Measurements from ENCODE around the gene SEPHS1. TPM values are rescaled to one million over a fixed set of nuclear protein-coding genes. Genes with fewer than 3 reads are reported as not detected.

SEPHS1 gene
- polyA plus RNA-seq, 1 of the 3 experiments (the other 2 are of a cell fraction): 64.8 TPM

GRCh38 chr10:13328126-13328525, 20.0 kb downstream of the SEPHS1 start:
- CTCF ChIA-PET: no interaction called here

GRCh38 chr10:13327534-13327933, 20.6 kb downstream of the SEPHS1 start:
- H4K20me1 ChIP-seq (ENCODE audit: insufficient read depth): no peaks in the 10 kb centered on the region

More at GRCh38 chr10:13328126-13328525, 20.0 kb downstream of the SEPHS1 start:
- H3K36me3 ChIP-seq (replicated peaks in 1 of 2; ENCODE audit: control insufficient read depth in 1 of 2, insufficient read depth in 2 of 2, low read length in 1 of 2): peaks cover 51 to 64% of the 10 kb centered on the region in 2 experiments
- H3K9me2 ChIP-seq: no peaks in the 10 kb centered on the region
- H3K79me2 ChIP-seq (ENCODE audit: insufficient read depth): no peaks in the 10 kb centered on the region
- WGBS (ENCODE audit: low lambda C conversion rate): 98% methylated on average over 5 of the region's 5 CpGs
- POLR2A ChIA-PET: no interaction called here
- H4K20me1 ChIP-seq (ENCODE audit: insufficient read depth): no peaks in the 10 kb centered on the region
- no peaks in the 10 kb centered on the region for H3K27me3 ChIP-seq (ENCODE audit: insufficient read depth)
- no peak overlapping the region for H2AFZ ChIP-seq (ENCODE audit: low read depth)
- no peaks in the 10 kb centered on the region for H3K4me1 ChIP-seq (ENCODE audit: control insufficient read depth in 1 of 2, insufficient read depth in 2 of 2, low read depth in 1 of 2, low read length in 1 of 2)
- H3K9ac ChIP-seq: no peak overlapping the region
- H3K4me3 ChIP-seq (ENCODE audit: low read depth in 2 of 2, low read length in 1 of 2): no peak overlapping the region
- TF ChIP-seq MXI1 (IDR thresholded peaks at IDR 0.05; ENCODE audit: low read depth, low read length): no peak
- no peak for TF ChIP-seq POLR2AphosphoS5 (IDR thresholded peaks at IDR 0.05; ENCODE audit: low read depth, low read length)
- no peak overlapping the region for H3K27ac ChIP-seq (ENCODE audit: low read depth in 2 of 2, low read length in 1 of 2)
- H3K4me2 ChIP-seq: no peak overlapping the region
- DNase-seq: no peak
- no peaks in the 10 kb centered on the region for H3F3A ChIP-seq (replicated peaks; ENCODE audit: insufficient read depth)
- H3K9me3 ChIP-seq: no peaks in the 10 kb centered on the region

More at GRCh38 chr10:13327534-13327933, 20.6 kb downstream of the SEPHS1 start:
- peaks cover 57 to 60% of the 10 kb centered on the region in 2 experiments for H3K36me3 ChIP-seq (replicated peaks in 1 of 2; ENCODE audit: control insufficient read depth in 1 of 2, insufficient read depth in 2 of 2, low read length in 1 of 2)
- WGBS (ENCODE audit: low lambda C conversion rate): 92% methylated on average over 3 of the region's 3 CpGs
- H2AFZ ChIP-seq (ENCODE audit: low read depth): no peak overlapping the region
- POLR2A ChIA-PET: no interaction called here
- no peaks in the 10 kb centered on the region for H3K27me3 ChIP-seq (ENCODE audit: insufficient read depth)
- no peaks in the 10 kb centered on the region for H3K4me1 ChIP-seq (ENCODE audit: control insufficient read depth in 1 of 2, insufficient read depth in 2 of 2, low read depth in 1 of 2, low read length in 1 of 2)
- no peak overlapping the region for H3K27ac ChIP-seq (ENCODE audit: low read depth in 2 of 2, low read length in 1 of 2)
- H3F3A ChIP-seq (replicated peaks; ENCODE audit: insufficient read depth): no peaks in the 10 kb centered on the region
- H3K79me2 ChIP-seq (ENCODE audit: insufficient read depth): no peaks in the 10 kb centered on the region
- TF ChIP-seq SIN3A (IDR thresholded peaks at IDR 0.05; ENCODE audit: borderline replicate concordance, low read depth, low read length) (no peak), MAX (IDR thresholded peaks at IDR 0.05; ENCODE audit: low read depth) (no peak), GATA2 (CRISPR knock-in tag; IDR thresholded peaks at IDR 0.05) (no peak), NRF1 (IDR thresholded peaks at IDR 0.05; ENCODE audit: low read depth, low read length) (no peak), RCOR1 (IDR thresholded peaks at IDR 0.05; ENCODE audit: low read length) (no peak), TEAD4 (IDR thresholded peaks at IDR 0.05; ENCODE audit: borderline replicate concordance, insufficient read depth) (no peak), USF2 (IDR thresholded peaks at IDR 0.05; ENCODE audit: borderline replicate concordance, low read depth, low read length) (no peak), FOSL2 (IDR thresholded peaks at IDR 0.05; ENCODE audit: borderline replicate concordance, low read depth) (no peak), MEF2A (IDR thresholded peaks at IDR 0.05; ENCODE audit: borderline replicate concordance, low read depth) (no peak), ZBTB33 (IDR thresholded peaks at IDR 0.05; ENCODE audit: borderline replicate concordance, low read depth) (no peak), YY1 (IDR thresholded peaks at IDR 0.05; ENCODE audit: low read depth) (no peak), EZH2phosphoT487 (IDR thresholded peaks at IDR 0.05; ENCODE audit: borderline replicate concordance, low read depth) (no peak), TCF12 (IDR thresholded peaks at IDR 0.05) (no peak), REST (IDR thresholded peaks at IDR 0.05; ENCODE audit: low read depth, low read length) (no peak), POLR2AphosphoS5 (IDR thresholded peaks at IDR 0.05; ENCODE audit: low read depth, low read length) (no peak), EP300 (IDR thresholded peaks at IDR 0.05; ENCODE audit: borderline replicate concordance in 1 of 2, low read depth in 1 of 2, low read length in 1 of 2) (no peak)
- no peaks in the 10 kb centered on the region for H3K9me2 ChIP-seq
- H3K9me3 ChIP-seq: no peaks in the 10 kb centered on the region
- H3K4me3 ChIP-seq (ENCODE audit: low read depth in 2 of 2, low read length in 1 of 2): no peak overlapping the region
- no peak for DNase-seq
- no peak overlapping the region for H3K9ac ChIP-seq
- H3K4me2 ChIP-seq: no peak overlapping the region
- CTCF ChIA-PET: no interaction called here

Data from SK-N-SH (cell line).